Stimulated activated CD4-positive, alpha-beta T cell treated with anti-CD3 and anti-CD28 coated beads, Interleukin-1b, Interleukin-23, amount 100 ng/mL, for 24 hours (primary cell): ENCODE results near the gene KRTAP21-3.
"Not testable (repeated sequence)": the region's sequence is repeated elsewhere in the genome, so short reads cannot be mapped to it uniquely, and the experiment has no call there.

ENCODE experiments used
- DNase-seq, 4 experiments: peaks; one replicate each; pipeline ENCODE4 v3.0.0-alpha.2; 2020; ENCODE audit warnings: low read depth in 4 of 4, low spot score in 1 of 4

Gene KRTAP21-3

DNA sequence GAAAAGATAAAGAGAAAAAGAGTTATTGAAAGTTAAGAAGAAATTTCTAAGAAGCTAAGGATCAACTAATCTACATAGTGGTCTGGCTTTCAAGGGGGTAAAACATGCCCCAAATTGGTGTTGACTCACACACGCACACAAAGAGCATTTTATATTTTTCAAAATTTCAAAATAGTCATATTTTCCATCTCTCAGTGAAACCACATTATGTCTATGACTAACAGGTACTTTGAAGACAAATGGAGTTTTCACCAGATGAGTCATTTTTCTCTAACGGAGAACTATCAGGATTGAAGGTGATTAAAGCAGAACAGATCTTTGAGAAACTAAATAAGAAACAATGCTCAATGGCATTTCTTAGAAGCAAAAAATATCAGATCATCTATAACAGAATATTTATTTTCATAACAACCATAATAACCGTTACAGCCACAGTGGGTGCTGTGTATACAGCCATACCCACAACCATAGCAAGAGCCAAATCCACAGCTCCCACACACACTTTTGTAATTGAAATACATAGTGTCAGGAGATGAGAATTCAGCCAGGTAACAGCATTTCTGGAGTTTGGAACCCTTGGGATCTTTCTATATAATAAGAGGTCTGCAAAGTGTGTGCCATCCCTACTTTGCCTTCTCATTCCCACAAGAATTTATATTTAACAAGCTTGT, at the start of gene KRTAP21-3:
TSS of gene KRTAP21-3 (minus strand) at position 539 of the 671 bp plus-strand sequence. CDS start at position 521, 18 bp downstream.
- DNase-seq = no peak

GRCh38 chr21:30760776-30761175, 42.2 kb upstream of the KRTAP21-3 start:
- no peak for DNase-seq

DNA sequence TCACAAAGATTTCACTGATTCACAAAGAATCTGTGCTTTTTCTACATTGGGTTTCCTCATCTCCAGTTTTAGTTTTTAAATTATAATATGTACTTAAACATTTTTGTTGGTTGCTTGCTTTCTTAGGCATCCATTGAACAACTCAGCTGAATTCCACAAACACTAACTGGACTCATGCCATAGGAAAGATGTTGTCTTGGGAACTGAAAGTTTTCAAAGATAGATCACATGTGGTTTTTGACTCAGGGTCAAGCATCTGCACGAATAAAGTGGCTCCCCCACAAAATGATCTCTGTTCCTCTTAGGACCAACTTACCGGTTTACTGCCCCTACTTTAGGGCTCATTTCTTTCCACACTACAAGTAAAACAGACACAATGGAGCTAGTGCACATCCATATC, 39.7 kb upstream of the KRTAP21-3 start:
- DNase-seq = no peak

DNA sequence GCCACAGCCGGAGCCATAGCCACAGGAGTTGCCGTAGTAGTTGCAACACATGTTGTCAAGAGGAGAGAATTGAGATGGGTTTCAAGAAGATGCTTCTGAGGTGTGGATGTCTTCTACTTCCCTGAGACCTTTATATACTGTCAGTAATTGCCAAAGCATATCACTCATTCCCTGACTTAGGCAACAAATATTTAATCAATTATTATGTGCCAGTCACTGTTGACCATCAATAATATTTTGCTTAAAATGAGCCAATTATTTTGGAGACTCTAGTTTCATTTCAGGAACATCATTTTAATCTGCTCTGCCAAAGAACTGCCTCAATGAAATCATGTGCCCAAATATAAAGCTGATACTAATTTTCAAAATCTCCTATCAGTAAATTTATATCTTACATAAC, 36.8 kb upstream of the KRTAP21-3 start, which contains the start of gene KRTAP21-1:
TSS of gene KRTAP21-1 (minus strand) at position 101 of the 400 bp plus-strand sequence. CDS start at position 51, 50 bp downstream.
- not testable (repeated sequence) for DNase-seq

GRCh38 chr21:30747159-30747558, 28.6 kb upstream of the KRTAP21-3 start, which contains the start of gene KRTAP21-2:
TSS of gene KRTAP21-2 (minus strand) at chr21:30747259. CDS start at chr21:30747202, 57 bp downstream.
- DNase-seq = no peak

GRCh38 chr21:30740462-30740861, 21.9 kb upstream of the KRTAP21-3 start:
- DNase-seq = no peak

GRCh38 chr21:30733026-30733425, 14.4 kb upstream of the KRTAP21-3 start:
- DNase-seq = no peak

DNA sequence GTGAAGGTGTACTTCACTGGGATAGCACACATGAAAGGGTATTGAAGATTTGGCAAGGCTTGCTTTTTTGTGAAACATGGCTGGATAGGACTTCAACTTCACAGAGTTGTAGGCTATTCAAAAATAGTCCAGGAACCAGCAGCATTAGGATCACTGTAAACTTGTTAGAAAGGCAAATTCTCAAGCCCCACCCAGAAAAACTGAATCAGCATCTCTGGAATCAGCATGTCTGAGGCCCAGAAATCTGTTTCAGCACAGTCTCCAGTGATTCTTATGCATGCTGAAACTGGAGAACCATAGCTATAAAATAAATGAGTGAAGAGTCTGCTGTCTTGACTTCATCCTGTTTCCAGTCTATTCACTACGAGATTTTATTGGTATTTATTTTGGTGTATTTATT, 8.1 kb upstream of the KRTAP21-3 start:
- DNase-seq = no peak

DNA sequence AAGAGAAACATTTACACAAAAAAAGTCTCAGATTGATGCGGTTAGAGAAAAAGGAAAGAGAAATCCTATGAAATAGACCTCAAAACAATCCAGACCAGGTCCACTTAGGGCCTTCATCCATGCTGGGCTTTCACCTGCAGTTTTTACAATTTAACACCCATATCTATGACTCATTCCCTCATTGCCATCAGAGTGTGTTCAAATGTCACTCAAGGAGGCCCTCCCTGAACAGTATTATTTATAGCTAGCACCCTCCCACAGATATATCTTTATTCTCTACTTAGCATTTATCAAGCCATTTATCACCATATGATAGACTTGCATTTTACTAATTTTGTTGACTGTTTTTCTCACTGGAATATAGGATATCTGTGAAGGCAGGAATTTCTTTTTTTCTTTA, 824 bp upstream of the KRTAP21-3 start:
- no peak for DNase-seq

DNA sequence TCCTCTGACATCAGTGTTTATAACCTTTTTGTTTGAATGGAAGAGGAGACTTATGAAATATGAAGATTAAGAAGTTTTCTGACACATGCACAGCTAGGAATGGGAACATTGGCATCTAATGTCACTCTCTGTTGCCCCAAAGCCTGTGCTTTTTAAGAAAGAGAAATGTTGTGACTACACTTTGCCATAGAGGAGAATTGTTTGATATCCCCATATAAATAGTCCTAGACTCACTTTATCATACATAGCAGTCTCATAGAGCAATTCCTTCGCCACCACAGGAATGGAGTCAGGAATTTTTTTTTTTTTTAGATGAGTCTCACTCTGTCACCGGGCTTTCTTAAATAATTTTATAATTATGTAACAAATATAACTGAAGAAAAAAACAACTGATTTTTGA, 1.5 kb downstream of the KRTAP21-3 start:
- DNase-seq = no peak

DNA sequence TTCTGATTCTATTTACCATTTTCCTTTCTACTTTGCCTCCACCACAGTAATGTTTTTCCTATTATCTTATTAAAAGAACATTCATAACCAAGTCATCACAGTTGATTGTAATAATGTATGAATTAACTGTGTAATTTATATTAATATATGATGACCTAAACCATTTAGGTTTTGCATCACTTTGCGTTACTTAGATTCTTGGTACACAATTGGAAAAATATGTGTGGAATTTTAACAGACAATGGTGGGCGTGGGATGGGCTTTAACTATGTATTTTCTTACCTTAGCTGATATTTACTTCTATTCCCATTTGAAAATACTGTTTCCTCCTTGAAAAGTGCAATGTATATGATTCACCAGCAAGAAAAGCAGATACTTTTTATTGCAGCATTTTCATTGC, 3.6 kb downstream of the KRTAP21-3 start:
- DNase-seq = no peak

GRCh38 chr21:30714456-30714855, 4.1 kb downstream of the KRTAP21-3 start:
- DNase-seq = no peak

DNA sequence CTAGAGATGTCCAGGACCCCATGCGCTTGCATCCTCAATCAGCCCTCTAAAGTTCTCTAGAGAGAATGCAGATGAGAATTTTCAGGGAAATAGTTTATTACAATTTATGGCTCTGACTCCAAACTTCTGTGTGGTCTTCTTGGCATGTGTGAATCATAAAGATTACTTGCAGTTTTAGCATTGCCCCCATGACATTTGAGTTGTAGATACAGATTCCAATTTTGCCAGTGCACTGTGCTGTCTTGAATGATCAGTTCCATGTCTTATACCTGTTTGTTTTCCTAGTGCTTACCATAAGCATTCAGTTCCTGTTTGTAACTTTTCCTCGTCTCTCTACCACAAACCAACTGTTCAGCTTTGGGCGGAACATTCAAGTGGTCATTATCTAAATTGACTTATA, 4.8 kb downstream of the KRTAP21-3 start:
- no peak for DNase-seq

GRCh38 chr21:30710499-30710898, 8.1 kb downstream of the KRTAP21-3 start:
- DNase-seq = peak in 2 of 4 experiments; percentile 13 to 28

- no peak for DNase-seq
Observed at GRCh38 chr21:30707409-30707808, 11.2 kb downstream of the KRTAP21-3 start.

DNA sequence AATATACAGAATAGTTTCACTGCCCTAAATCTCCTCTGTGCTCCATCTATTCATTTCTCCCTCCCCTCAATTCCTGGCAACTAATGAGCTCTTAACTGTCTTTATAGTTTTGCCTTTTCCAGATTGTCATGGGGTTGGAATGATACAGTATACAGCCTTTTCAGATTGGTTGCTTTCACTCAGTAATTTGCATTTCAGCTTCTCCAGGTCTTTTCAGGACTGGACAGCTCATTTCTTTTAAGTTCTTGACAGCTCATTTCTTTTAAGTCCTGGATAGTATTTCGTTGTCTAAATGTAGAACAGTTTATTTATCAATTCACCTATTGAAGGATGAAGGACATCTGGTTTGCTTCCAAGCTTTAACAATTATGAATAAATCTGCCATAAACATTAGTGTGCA, 22.6 kb downstream of the KRTAP21-3 start:
- DNase-seq = no peak

- DNase-seq = no peak
Observed at GRCh38 chr21:30689822-30690221, 28.8 kb downstream of the KRTAP21-3 start.

DNA sequence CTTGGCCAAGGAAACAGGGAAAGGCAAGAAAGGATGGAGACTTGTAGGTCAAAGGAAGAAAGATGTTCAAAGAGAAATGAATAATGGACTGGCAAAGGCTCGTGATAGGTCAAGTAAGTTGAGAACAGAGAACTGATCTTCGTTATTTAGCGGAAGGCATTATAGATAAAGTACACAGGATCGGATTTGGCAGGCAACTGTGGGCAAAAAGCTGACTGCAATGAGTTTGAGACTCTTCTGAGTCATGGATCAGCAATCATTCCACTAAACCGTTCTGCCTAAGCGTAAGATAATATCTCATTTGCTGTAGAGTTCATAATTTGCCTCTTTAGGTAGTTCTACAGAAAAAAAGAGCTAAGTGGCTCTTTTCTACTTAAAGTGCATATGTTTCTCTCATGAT, 34.1 kb downstream of the KRTAP21-3 start:
- DNase-seq = no peak

- no peak for DNase-seq
Observed at GRCh38 chr21:30680586-30680985, 38.0 kb downstream of the KRTAP21-3 start.

GRCh38 chr21:30676737-30677136, 41.8 kb downstream of the KRTAP21-3 start:
- DNase-seq = no peak

- DNase-seq = no peak
Observed at GRCh38 chr21:30674312-30674711, 44.3 kb downstream of the KRTAP21-3 start.

GRCh38 chr21:30672985-30673650, 45.5 kb downstream of the KRTAP21-3 start:
- DNase-seq = no peak

GRCh38 chr21:30668776-30669175, 49.8 kb downstream of the KRTAP21-3 start:
- no peak for DNase-seq
